Measurements from ENCODE around the gene MX1.
A peak's percentile ranks its signal among the peaks of the same experiment; 100 is the strongest.

The MX1 gene

GRCh38 chr21:41425954-41426675 is at the start of gene MX1:
MX1 (plus strand) TSS chr21:41426239; CDS start chr21:41432071, 5,832 bp downstream.
- DNase-seq (ENCODE audit: low read depth in 2 of 2): peak; percentile 73 to 88

- DNase-seq (ENCODE audit: low read depth in 2 of 2): no peak
Observed at GRCh38 chr21:41377715-41378114, 48.3 kb upstream of the MX1 start.

GRCh38 chr21:41378849-41379248 is 47.2 kb upstream of the MX1 start:
- no peak for DNase-seq (ENCODE audit: low read depth in 2 of 2)

GRCh38 chr21:41379901-41380300 is 46.1 kb upstream of the MX1 start:
- no peak for DNase-seq (ENCODE audit: low read depth in 2 of 2)

- no peak for DNase-seq (ENCODE audit: low read depth in 2 of 2)
Observed at GRCh38 chr21:41381731-41382130, 44.3 kb upstream of the MX1 start.

- no peak for DNase-seq (ENCODE audit: low read depth in 2 of 2)
Observed at GRCh38 chr21:41387042-41387819, 38.8 kb upstream of the MX1 start.

GRCh38 chr21:41387824-41388223 is 38.2 kb upstream of the MX1 start:
- no peak for DNase-seq (ENCODE audit: low read depth in 2 of 2)

GRCh38 chr21:41388259-41388658 is 37.8 kb upstream of the MX1 start:
- no peak for DNase-seq (ENCODE audit: low read depth in 2 of 2)

GRCh38 chr21:41390043-41390639 is 35.9 kb upstream of the MX1 start:
- no peak for DNase-seq (ENCODE audit: low read depth in 2 of 2)

GRCh38 chr21:41393876-41394465 is 32.1 kb upstream of the MX1 start:
- no peak for DNase-seq (ENCODE audit: low read depth in 2 of 2)

GRCh38 chr21:41396558-41397075 is 29.4 kb upstream of the MX1 start:
- no peak for DNase-seq (ENCODE audit: low read depth in 2 of 2)

- DNase-seq (ENCODE audit: low read depth in 2 of 2): no peak
Observed at GRCh38 chr21:41397471-41397891, 28.6 kb upstream of the MX1 start.

- no peak for DNase-seq (ENCODE audit: low read depth in 2 of 2)
Observed at GRCh38 chr21:41398251-41398650, 27.8 kb upstream of the MX1 start.

- no peak for DNase-seq (ENCODE audit: low read depth in 2 of 2)
Observed at GRCh38 chr21:41398831-41399230, 27.2 kb upstream of the MX1 start.

- DNase-seq (ENCODE audit: low read depth in 2 of 2): no peak
Observed at GRCh38 chr21:41399246-41399800, 26.7 kb upstream of the MX1 start.

- DNase-seq (ENCODE audit: low read depth in 2 of 2): no peak
Observed at GRCh38 chr21:41402231-41402630, 23.8 kb upstream of the MX1 start.

GRCh38 chr21:41402796-41403195 is 23.2 kb upstream of the MX1 start:
- no peak for DNase-seq (ENCODE audit: low read depth in 2 of 2)

GRCh38 chr21:41403331-41403730 is 22.7 kb upstream of the MX1 start:
- DNase-seq (ENCODE audit: low read depth in 2 of 2): no peak

GRCh38 chr21:41403966-41404365 is 22.1 kb upstream of the MX1 start:
- DNase-seq (ENCODE audit: low read depth in 2 of 2): no peak

GRCh38 chr21:41405321-41405720 is 20.7 kb upstream of the MX1 start:
- DNase-seq (ENCODE audit: low read depth in 2 of 2): no peak

- DNase-seq (ENCODE audit: low read depth in 2 of 2): no peak
Observed at GRCh38 chr21:41406340-41406739, 19.7 kb upstream of the MX1 start.

All from stimulated activated CD4-positive, alpha-beta T cell treated with anti-CD3 and anti-CD28 coated beads, Interleukin-1b, Interleukin-23, amount 100 ng/mL, for 4 hours (primary cell).